ENCODE results near the gene ATP6AP1.

Gene ATP6AP1

GRCh38 chrX:154468217-154468616, 39.7 kb downstream of the ATP6AP1 start:
- Histone ChIP-seq H3K4me1 (ENCODE audit: control insufficient read depth, insufficient read depth, low read depth, low read length) (no peaks in the 10 kb centered on the region), H2BK15ac (ENCODE audit: low read depth, poor library complexity, severe bottlenecking) (no peak overlapping the region), H3K79me1 (replicated peaks; ENCODE audit: low read length, poor library complexity, severe bottlenecking) (peaks cover 16% of the 10 kb centered on the region), H3K4me2 (ENCODE audit: low read length, poor library complexity, severe bottlenecking) (no peak overlapping the region), H3K4ac (ENCODE audit: low read depth in 1 of 2, low read length in 2 of 2) (no peak overlapping the region), H4K91ac (ENCODE audit: low read length) (no peak overlapping the region), H3K4me3 (ENCODE audit: insufficient read depth in 1 of 2, low read depth in 1 of 2, low read length in 2 of 2) (no peak overlapping the region), H3K27ac (ENCODE audit: low read length, poor library complexity, severe bottlenecking) (no peak overlapping the region), H3K27me3 (ENCODE audit: control insufficient read depth in 1 of 2, insufficient read depth in 1 of 2, low read length in 2 of 2) (no peaks in the 10 kb centered on the region), H3K18ac (ENCODE audit: low read depth in 1 of 2, low read length in 2 of 2) (no peak overlapping the region), H2AFZ (ENCODE audit: low read depth, low read length) (no peak overlapping the region), H3K36me3 (ENCODE audit: control insufficient read depth in 1 of 2, insufficient read depth in 2 of 2, low read depth in 1 of 2, low read length in 2 of 2) (peaks cover 65 to 100% of the 10 kb centered on the region in 2 experiments), H3K14ac (ENCODE audit: low read length in 2 of 2) (no peak overlapping the region), H4K8ac (ENCODE audit: low read length) (no peak overlapping the region), H2BK120ac (ENCODE audit: low read depth, low read length) (no peak overlapping the region), H2BK12ac (ENCODE audit: low read length in 2 of 2) (no peak overlapping the region), H3K23ac (ENCODE audit: low read length in 2 of 2) (no peak overlapping the region), H3K9ac (ENCODE audit: low read length) (no peak overlapping the region), H2BK5ac (ENCODE audit: low read depth, low read length, poor library complexity, severe bottlenecking) (no peak overlapping the region), H3K9me3 (ENCODE audit: control insufficient read depth, low read length) (no peaks in the 10 kb centered on the region), H2AK5ac (ENCODE audit: low read length, severe bottlenecking) (no peak overlapping the region)
- DNase-seq: no peak
- WGBS: 97% methylated on average over 22 of the region's 23 CpGs

GRCh38 chrX:154469114-154469513, 40.6 kb downstream of the ATP6AP1 start:
- Histone ChIP-seq H3K9ac (ENCODE audit: low read length) (no peak overlapping the region), H3K27me3 (ENCODE audit: control insufficient read depth in 1 of 2, insufficient read depth in 1 of 2, low read length in 2 of 2) (no peaks in the 10 kb centered on the region), H4K91ac (ENCODE audit: low read length) (no peak overlapping the region), H2AK5ac (ENCODE audit: low read length, severe bottlenecking) (no peak overlapping the region), H3K18ac (ENCODE audit: low read depth in 1 of 2, low read length in 2 of 2) (no peak overlapping the region), H2BK120ac (ENCODE audit: low read depth, low read length) (no peak overlapping the region), H3K27ac (ENCODE audit: low read length, poor library complexity, severe bottlenecking) (no peak overlapping the region), H2AFZ (ENCODE audit: low read depth, low read length) (no peak overlapping the region), H2BK5ac (ENCODE audit: low read depth, low read length, poor library complexity, severe bottlenecking) (no peak overlapping the region), H3K4ac (ENCODE audit: low read depth in 1 of 2, low read length in 2 of 2) (no peak overlapping the region), H3K23ac (ENCODE audit: low read length in 2 of 2) (no peak overlapping the region), H3K4me3 (ENCODE audit: insufficient read depth in 1 of 2, low read depth in 1 of 2, low read length in 2 of 2) (no peak overlapping the region), H2BK15ac (ENCODE audit: low read depth, poor library complexity, severe bottlenecking) (no peak overlapping the region), H3K4me1 (ENCODE audit: control insufficient read depth, insufficient read depth, low read depth, low read length) (no peaks in the 10 kb centered on the region), H3K14ac (ENCODE audit: low read length in 2 of 2) (no peak overlapping the region), H3K79me1 (replicated peaks; ENCODE audit: low read length, poor library complexity, severe bottlenecking) (peaks cover 14% of the 10 kb centered on the region), H3K9me3 (ENCODE audit: control insufficient read depth, low read length) (no peaks in the 10 kb centered on the region), H2BK12ac (ENCODE audit: low read length in 2 of 2) (no peak overlapping the region), H3K36me3 (ENCODE audit: control insufficient read depth in 1 of 2, insufficient read depth in 2 of 2, low read depth in 1 of 2, low read length in 2 of 2) (peaks cover 65 to 100% of the 10 kb centered on the region in 2 experiments), H3K4me2 (ENCODE audit: low read length, poor library complexity, severe bottlenecking) (no peak overlapping the region), H4K8ac (ENCODE audit: low read length) (no peak overlapping the region)
- WGBS: 97% methylated on average over 7 of the region's 9 CpGs
- no peak for DNase-seq

- Histone ChIP-seq H3K27me3 (ENCODE audit: control insufficient read depth in 1 of 2, insufficient read depth in 1 of 2, low read length in 2 of 2) (no peaks in the 10 kb centered on the region), H3K4ac (ENCODE audit: low read depth in 1 of 2, low read length in 2 of 2) (no peak overlapping the region), H2AFZ (ENCODE audit: low read depth, low read length) (no peak overlapping the region), H2BK12ac (ENCODE audit: low read length in 2 of 2) (no peak overlapping the region), H4K91ac (ENCODE audit: low read length) (no peak overlapping the region), H3K9ac (ENCODE audit: low read length) (no peak overlapping the region), H3K79me1 (replicated peaks; ENCODE audit: low read length, poor library complexity, severe bottlenecking) (peaks cover 12% of the 10 kb centered on the region), H2BK120ac (ENCODE audit: low read depth, low read length) (no peak overlapping the region), H2BK15ac (ENCODE audit: low read depth, poor library complexity, severe bottlenecking) (no peak overlapping the region), H3K4me1 (ENCODE audit: control insufficient read depth, insufficient read depth, low read depth, low read length) (no peaks in the 10 kb centered on the region), H3K27ac (ENCODE audit: low read length, poor library complexity, severe bottlenecking) (no peak overlapping the region), H2BK5ac (ENCODE audit: low read depth, low read length, poor library complexity, severe bottlenecking) (no peak overlapping the region), H3K9me3 (ENCODE audit: control insufficient read depth, low read length) (no peaks in the 10 kb centered on the region), H3K4me2 (ENCODE audit: low read length, poor library complexity, severe bottlenecking) (no peak overlapping the region), H3K23ac (ENCODE audit: low read length in 2 of 2) (no peak overlapping the region), H3K14ac (ENCODE audit: low read length in 2 of 2) (no peak overlapping the region), H3K4me3 (ENCODE audit: insufficient read depth in 1 of 2, low read depth in 1 of 2, low read length in 2 of 2) (no peak overlapping the region), H3K18ac (ENCODE audit: low read depth in 1 of 2, low read length in 2 of 2) (no peak overlapping the region), H3K36me3 (ENCODE audit: control insufficient read depth in 1 of 2, insufficient read depth in 2 of 2, low read depth in 1 of 2, low read length in 2 of 2) (peaks cover 59 to 93% of the 10 kb centered on the region in 2 experiments), H4K8ac (ENCODE audit: low read length) (no peak overlapping the region), H2AK5ac (ENCODE audit: low read length, severe bottlenecking) (no peak overlapping the region)
- 97% methylated on average over 18 of the region's 18 CpGs for WGBS
- no peak for DNase-seq
These were observed 41.4 kb downstream of the ATP6AP1 start for GRCh38 chrX:154469880-154470279.

GRCh38 chrX:154470434-154470833, 42.0 kb downstream of the ATP6AP1 start:
- Histone ChIP-seq H2AFZ (ENCODE audit: low read depth, low read length) (no peak overlapping the region), H2BK12ac (ENCODE audit: low read length in 2 of 2) (no peak overlapping the region), H3K23ac (ENCODE audit: low read length in 2 of 2) (no peak overlapping the region), H3K14ac (ENCODE audit: low read length in 2 of 2) (no peak overlapping the region), H3K36me3 (ENCODE audit: control insufficient read depth in 1 of 2, insufficient read depth in 2 of 2, low read depth in 1 of 2, low read length in 2 of 2) (peaks cover 53 to 87% of the 10 kb centered on the region in 2 experiments), H3K9me3 (ENCODE audit: control insufficient read depth, low read length) (no peaks in the 10 kb centered on the region), H2AK5ac (ENCODE audit: low read length, severe bottlenecking) (no peak overlapping the region), H3K4me2 (ENCODE audit: low read length, poor library complexity, severe bottlenecking) (no peak overlapping the region), H3K27me3 (ENCODE audit: control insufficient read depth in 1 of 2, insufficient read depth in 1 of 2, low read length in 2 of 2) (no peaks in the 10 kb centered on the region), H3K4me3 (ENCODE audit: insufficient read depth in 1 of 2, low read depth in 1 of 2, low read length in 2 of 2) (no peak overlapping the region), H2BK120ac (ENCODE audit: low read depth, low read length) (no peak overlapping the region), H3K18ac (ENCODE audit: low read depth in 1 of 2, low read length in 2 of 2) (no peak overlapping the region), H3K27ac (ENCODE audit: low read length, poor library complexity, severe bottlenecking) (no peak overlapping the region), H4K91ac (ENCODE audit: low read length) (no peak overlapping the region), H4K8ac (ENCODE audit: low read length) (no peak overlapping the region), H3K9ac (ENCODE audit: low read length) (no peak overlapping the region), H2BK15ac (ENCODE audit: low read depth, poor library complexity, severe bottlenecking) (no peak overlapping the region), H3K79me1 (replicated peaks; ENCODE audit: low read length, poor library complexity, severe bottlenecking) (peaks cover 12% of the 10 kb centered on the region), H3K4me1 (ENCODE audit: control insufficient read depth, insufficient read depth, low read depth, low read length) (no peaks in the 10 kb centered on the region), H3K4ac (ENCODE audit: low read depth in 1 of 2, low read length in 2 of 2) (no peak overlapping the region), H2BK5ac (ENCODE audit: low read depth, low read length, poor library complexity, severe bottlenecking) (no peak overlapping the region)
- 97% methylated on average over 12 of the region's 14 CpGs for WGBS
- no peak for DNase-seq

All from mesenchymal stem cell (in vitro differentiated cells and primary cell).